ENCODE measurements around the gene MTUS2.

MTUS2 gene

DNA sequence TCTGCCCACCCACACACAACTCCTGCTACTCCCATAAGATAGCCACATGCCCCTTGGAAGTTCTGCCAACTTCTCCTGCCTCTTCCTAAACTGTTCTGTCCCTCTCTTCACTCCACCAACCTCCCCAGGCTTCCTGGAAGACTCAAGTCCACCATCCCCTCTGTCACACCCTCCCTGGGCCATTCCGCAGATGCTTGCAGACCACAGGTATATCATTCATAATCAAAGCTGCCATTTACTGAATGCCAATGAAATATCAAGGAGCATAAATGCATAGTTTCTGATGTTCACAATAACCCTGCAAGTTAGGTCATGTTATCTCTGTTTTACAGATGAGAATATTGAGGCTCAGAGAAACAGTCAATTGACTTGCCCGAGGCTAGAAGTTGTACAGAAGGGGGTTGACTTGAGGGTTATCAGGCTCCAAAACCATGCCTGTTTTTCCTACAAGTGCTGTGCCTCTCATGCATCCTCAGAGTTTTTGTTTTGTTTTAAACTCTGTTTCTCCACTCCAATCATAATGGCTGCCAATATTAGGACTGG lies 639.7 kb downstream of the MTUS2 start:
- no peak overlapping the region for H3K27ac ChIP-seq

DNA sequence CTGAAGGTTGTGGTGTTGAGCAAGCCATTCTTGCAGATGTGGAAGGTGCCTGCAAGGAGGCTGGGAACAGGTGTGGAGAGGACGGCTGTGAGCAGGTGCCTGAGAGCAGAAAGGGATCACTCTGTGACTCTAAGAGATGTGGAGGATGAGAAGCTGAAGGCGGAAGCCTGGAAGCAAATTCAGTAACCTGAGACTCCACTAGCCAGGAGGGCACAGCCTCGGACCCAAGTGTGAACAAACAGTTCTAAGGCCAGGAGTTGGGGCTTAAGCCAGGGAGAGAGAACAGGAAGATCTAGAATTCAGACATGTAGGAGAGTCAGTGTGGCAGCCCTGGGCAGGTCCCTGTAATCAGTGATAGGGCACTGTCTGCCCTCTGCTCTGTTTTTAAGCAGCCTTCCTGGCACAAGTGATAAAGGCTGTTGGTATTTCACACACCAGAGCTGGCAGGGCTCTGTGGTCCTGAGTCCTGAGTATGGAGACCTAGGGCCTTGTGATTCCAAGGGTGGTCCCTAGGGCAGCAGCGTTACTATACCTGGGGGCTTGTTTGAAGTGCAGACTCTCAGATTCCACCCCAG lies 644.1 kb downstream of the MTUS2 start:
- no peak overlapping the region for H3K27ac ChIP-seq
- TF ChIP-seq, protein P1, sequence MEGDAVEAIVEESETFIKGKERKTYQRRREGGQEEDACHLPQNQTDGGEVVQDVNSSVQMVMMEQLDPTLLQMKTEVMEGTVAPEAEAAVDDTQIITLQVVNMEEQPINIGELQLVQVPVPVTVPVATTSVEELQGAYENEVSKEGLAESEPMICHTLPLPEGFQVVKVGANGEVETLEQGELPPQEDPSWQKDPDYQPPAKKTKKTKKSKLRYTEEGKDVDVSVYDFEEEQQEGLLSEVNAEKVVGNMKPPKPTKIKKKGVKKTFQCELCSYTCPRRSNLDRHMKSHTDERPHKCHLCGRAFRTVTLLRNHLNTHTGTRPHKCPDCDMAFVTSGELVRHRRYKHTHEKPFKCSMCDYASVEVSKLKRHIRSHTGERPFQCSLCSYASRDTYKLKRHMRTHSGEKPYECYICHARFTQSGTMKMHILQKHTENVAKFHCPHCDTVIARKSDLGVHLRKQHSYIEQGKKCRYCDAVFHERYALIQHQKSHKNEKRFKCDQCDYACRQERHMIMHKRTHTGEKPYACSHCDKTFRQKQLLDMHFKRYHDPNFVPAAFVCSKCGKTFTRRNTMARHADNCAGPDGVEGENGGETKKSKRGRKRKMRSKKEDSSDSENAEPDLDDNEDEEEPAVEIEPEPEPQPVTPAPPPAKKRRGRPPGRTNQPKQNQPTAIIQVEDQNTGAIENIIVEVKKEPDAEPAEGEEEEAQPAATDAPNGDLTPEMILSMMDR (IDR thresholded peaks at IDR 0.05): no peak
- no peak for TF ChIP-seq ZFX (IDR thresholded peaks at IDR 0.05; ENCODE audit: borderline replicate concordance)

More for the DNA sequence above, 639.7 kb downstream of the MTUS2 start:
- no peak for TF ChIP-seq ZFX (IDR thresholded peaks at IDR 0.05; ENCODE audit: borderline replicate concordance)
- TF ChIP-seq, protein P1 (IDR thresholded peaks at IDR 0.05): no peak

DNA sequence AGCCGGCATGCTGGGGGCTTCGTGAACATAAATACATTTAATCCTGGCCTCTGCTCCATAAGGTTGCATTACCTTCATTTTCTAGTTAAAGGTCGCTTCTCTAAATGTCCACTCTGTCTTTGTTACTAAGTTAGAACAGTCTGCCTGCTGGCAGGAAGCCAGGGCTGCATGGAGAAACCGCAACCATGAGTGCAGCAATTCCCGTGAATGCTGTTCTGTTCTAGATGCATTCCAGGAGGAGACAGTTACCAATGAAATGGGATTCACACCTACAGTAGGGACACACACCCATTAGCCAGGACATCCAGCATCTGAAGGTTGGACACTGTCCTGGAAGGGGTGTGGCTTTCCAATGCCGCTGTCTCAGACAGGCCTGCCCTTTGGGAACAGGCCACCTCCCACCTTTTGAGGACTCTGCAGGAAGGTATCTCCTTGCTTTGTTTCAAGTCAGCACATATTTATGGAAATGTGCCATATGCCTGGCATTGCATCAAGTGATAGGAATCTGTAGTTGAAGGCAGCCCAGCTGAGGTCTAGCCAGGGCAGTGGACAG lies 645.7 kb downstream of the MTUS2 start:
- H3K27ac ChIP-seq: no peak overlapping the region
- TF ChIP-seq, protein P1 (IDR thresholded peaks at IDR 0.05): no peak
- no peak for TF ChIP-seq ZFX (IDR thresholded peaks at IDR 0.05; ENCODE audit: borderline replicate concordance)

DNA sequence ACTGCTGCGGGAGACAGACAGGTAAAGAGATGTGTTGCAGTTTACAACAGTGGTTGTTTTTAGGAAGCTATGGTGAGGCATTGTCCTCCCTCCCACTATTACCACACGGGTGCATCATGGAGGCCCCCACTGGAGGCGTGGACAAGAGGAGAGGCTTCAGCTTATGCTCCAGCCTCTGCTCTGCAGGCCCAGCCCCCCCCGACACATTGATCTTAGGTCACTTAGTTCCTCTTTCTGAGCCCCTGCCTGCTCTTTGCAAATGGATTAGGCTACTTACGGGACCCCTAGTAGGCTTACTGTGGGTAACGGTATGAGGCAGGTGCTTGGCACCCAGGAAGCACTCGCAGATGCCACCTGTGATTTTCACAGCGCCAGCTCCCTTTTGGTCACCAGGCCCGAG lies 651.4 kb downstream of the MTUS2 start:
- no peak overlapping the region for H3K27ac ChIP-seq
- TF ChIP-seq, protein P1 (IDR thresholded peaks at IDR 0.05): no peak
- TF ChIP-seq ZFX (IDR thresholded peaks at IDR 0.05; ENCODE audit: borderline replicate concordance): no peak

DNA sequence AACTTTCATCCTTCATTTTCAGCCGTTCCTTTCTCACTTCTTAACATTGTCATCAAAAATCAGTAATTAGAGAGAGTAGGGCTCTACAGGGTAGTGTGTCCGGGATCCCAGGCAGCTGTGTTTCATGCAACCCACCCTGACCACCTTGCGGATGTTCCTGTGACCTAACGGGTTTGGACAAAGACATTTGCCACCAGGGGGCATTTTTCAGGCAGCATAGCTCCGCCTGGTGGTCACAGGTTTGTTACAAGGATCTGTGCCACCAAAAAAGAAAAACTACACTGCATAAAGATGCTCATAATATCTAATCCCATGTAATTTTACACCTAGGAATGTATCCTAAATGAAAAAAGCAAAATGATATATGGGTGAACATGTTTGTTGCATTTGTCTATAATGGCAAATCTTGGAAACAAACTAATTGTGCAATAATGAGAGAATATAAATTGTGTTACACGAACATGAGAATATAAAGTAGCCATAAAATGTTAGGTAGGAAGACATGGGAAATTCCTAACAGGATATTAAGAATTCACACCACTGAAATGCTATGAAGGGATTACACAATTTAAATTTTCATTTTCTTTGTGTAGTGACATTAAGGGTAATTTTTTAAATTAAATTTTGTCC lies 652.3 kb downstream of the MTUS2 start:
- H3K27ac ChIP-seq: no peak overlapping the region
- TF ChIP-seq, protein P1 (IDR thresholded peaks at IDR 0.05): peak; percentile 97
- no peak for TF ChIP-seq ZFX (IDR thresholded peaks at IDR 0.05; ENCODE audit: borderline replicate concordance)

DNA sequence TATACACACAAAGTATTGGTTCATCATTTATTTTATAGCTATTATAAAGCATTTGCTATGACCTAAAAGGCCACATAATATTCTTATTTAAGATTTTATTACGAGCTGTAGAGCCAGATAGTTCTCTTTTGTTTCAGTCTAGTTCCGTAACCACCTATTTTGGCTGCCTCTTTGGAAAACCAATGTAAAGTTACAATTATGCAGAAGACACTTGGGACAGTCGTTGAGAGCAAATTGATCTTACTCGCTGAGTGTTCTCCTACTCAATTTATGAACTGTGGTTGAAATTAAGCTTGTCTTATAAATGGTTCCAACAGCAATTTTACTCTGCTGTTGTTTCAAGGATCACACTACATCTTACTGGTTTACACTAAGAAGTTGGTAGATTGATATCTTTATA lies 653.0 kb downstream of the MTUS2 start:
- TF ChIP-seq, protein P1 (IDR thresholded peaks at IDR 0.05): no peak
- TF ChIP-seq ZFX (IDR thresholded peaks at IDR 0.05; ENCODE audit: borderline replicate concordance): no peak
- H3K27ac ChIP-seq: no peak overlapping the region

DNA sequence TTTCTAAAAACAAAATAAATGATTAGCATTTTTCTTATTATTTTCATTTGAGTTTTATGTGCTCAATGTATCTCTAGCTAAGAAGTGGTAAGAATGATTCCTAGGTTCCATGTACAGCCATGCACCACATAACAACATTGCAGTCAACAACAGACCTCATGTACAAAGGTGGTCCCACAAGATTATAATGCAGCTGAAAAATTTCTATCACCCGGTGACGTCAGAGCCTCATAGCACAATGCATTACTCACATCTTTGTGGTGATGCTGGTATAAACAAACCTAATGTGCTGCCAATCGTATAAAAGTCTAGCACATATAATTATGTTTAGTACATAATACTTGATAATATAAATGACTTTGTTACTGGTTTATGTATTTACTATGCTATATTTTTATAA lies 654.9 kb downstream of the MTUS2 start:
- H3K27ac ChIP-seq: no peak overlapping the region
- TF ChIP-seq, protein P1 (IDR thresholded peaks at IDR 0.05): no peak
- TF ChIP-seq ZFX (IDR thresholded peaks at IDR 0.05; ENCODE audit: borderline replicate concordance): no peak

Measured in 22Rv1 (cell line).